C4-2B (cell line): Measurements from ENCODE around the gene SGMS1.

ENCODE experiments used
- H3K27ac ChIP-seq: fragments of 450-650 bp; 2 replicates; pipeline ENCODE4 v1.5.1; 2017
- ZFX ChIP-seq: fragments of 450-650 bp; IDR thresholded peaks from 2 replicates; pipeline ENCODE4 v1.6.1; 2017
- TF ChIP-seq, protein P1 (sequence below): fragments of 450-650 bp; conservative IDR thresholded peaks from 2 replicates; pipeline ENCODE4 v1.5.1; 2017; ENCODE audit warnings: mild to moderate bottlenecking

The SGMS1 gene

DNA sequence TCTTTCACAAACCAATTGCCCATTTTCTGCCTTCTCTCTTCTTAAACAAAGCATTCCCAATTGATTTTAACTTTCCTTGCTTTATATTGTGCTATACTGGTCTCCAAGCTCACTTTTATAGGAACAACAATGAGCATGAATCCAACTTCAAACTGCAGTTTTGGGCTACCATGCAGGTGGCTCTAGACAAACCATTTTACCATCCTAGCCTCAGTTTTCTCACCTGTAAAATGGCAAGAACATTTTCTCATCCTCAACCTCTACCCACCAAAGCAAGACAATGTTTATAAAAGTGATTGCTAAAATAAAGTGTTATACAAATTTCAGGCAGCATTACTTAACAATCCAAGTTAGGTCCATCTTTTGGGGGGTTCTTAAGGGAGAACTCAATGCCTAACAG is 305.6 kb downstream of the SGMS1 start:
- TF ChIP-seq, protein P1, sequence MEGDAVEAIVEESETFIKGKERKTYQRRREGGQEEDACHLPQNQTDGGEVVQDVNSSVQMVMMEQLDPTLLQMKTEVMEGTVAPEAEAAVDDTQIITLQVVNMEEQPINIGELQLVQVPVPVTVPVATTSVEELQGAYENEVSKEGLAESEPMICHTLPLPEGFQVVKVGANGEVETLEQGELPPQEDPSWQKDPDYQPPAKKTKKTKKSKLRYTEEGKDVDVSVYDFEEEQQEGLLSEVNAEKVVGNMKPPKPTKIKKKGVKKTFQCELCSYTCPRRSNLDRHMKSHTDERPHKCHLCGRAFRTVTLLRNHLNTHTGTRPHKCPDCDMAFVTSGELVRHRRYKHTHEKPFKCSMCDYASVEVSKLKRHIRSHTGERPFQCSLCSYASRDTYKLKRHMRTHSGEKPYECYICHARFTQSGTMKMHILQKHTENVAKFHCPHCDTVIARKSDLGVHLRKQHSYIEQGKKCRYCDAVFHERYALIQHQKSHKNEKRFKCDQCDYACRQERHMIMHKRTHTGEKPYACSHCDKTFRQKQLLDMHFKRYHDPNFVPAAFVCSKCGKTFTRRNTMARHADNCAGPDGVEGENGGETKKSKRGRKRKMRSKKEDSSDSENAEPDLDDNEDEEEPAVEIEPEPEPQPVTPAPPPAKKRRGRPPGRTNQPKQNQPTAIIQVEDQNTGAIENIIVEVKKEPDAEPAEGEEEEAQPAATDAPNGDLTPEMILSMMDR = no peak
- TF ChIP-seq ZFX = no peak

DNA sequence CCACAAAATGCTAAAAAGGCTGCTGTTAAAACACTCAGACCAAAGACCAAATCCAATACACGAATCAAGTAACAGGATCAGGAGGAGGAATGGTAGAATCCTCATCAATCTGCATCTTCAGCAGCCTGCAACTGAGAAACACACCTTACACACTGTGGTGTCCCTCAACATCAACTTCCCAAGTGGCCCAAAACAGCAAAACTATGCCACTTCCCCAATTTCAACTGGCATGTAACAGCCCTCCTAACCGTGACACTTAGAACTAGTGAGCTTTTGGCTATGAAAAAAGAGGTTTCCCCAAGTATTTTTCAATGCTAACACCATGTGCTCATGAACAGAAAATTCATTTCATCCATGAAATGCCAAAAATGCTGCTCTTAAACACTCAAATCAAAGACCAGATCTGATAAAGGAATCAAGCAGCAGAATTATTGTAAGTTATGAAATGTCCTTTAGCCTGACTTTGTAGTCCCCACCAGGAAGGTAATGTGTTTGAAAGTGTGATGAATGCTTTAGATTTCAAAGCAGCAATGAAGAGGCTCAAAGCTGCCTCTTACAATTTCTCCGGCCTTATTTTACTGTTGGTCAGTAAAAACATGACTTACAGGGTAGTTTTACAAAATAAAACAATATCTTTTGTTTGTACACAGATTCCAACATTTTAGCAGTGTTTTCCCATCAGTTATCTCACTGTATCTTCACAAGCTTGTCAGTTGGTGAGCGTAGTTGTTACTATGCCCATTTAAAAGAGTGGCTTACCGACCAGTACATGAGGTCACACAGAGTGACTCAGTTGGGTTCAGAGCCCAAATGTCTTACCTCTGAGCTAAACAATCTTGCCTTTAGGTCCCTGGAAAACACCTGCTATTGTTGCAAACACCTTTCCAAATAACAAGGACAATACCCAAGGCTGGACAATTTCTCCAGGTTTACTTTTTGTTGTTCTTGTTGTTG is 306.8 kb downstream of the SGMS1 start:
- TF ChIP-seq, protein P1 = no peak
- no peak for TF ChIP-seq ZFX
- no peak overlapping the region for H3K27ac ChIP-seq

More for the DNA sequence above, 305.6 kb downstream of the SGMS1 start:
- H3K27ac ChIP-seq = no peak overlapping the region

DNA sequence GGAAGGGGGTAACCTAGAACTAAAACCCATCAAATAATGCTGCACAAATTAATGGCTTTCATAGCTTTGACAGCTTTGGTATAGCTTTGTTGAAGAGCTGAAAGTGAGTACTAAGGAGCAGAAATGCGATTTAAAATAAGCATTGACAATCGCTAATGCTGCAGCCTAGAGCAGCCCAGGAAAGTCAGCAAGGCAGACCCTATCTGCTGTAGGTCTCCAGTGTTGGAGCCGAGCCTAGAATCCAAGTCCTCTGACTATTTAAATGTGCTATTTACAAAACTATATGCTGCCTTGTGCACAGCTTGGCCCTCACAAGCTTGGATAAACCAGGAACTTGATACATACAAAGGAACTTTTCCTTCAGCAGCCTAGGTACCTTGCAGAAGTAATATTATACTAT is 307.6 kb downstream of the SGMS1 start:
- H3K27ac ChIP-seq = no peak overlapping the region
- TF ChIP-seq, protein P1 = no peak
- TF ChIP-seq ZFX = no peak

DNA sequence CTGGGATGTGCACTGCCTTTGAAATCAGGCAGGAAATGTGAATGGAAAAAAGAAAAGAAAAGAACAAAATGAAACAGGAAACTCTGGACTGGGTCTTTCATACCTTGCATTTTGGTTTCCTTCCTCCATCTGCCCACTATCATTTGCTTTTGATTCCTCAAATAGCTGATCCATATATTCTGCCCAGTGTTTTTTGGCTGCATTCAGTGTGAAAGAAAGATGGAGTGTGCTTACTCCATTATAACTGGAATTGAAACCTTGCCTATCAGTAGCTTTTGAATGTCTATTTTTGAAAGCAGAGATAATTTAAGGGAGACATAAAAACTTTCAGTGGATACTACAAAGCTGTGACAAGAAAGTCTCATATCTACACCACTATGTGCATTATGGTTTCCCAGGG is 308.3 kb downstream of the SGMS1 start:
- TF ChIP-seq, protein P1 = no peak
- TF ChIP-seq ZFX = no peak
- H3K27ac ChIP-seq = no peak overlapping the region

DNA sequence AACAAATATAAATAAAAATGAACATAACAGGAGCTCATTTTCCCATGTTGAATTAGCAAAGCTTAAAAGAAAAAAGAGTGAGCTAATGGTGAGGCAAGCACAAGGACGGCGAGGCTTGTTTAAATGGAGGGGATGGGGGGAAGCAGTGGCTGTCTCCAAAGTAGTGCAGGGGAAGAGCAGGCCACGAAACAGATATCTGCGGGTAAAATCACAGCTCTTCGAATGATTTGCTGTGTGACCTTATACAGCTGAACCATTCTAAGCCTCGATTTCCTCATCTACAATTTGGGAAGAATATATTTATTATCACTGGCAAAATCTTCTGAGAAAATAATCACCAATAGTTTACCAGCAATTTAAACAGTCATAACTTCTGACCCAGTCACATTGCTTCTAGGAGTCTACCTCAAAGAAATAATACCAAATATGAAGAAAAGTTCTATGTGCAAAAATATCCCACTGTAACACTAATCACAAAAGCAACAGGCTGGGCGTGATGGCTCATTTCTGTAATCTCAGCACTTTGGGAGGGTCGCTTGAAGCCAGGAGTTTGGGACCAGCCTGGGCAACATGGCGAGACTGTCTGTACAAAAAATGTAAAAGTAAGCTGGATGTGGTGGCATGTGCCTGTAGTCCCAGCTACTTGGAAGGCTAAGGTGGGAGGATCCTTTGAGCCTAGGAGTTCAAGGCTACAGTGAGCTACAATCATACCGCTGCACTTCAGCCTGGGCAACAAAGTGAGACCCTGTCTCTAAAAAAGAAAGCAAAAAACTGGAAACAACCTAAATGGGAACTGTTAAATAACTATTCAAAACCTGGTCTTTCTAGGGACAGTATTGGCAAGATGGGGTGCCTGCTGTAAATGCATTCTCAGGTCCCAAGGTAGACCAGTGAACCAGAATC is 309.3 kb downstream of the SGMS1 start:
- H3K27ac ChIP-seq = no peak overlapping the region
- TF ChIP-seq, protein P1 = no peak
- TF ChIP-seq ZFX = no peak

DNA sequence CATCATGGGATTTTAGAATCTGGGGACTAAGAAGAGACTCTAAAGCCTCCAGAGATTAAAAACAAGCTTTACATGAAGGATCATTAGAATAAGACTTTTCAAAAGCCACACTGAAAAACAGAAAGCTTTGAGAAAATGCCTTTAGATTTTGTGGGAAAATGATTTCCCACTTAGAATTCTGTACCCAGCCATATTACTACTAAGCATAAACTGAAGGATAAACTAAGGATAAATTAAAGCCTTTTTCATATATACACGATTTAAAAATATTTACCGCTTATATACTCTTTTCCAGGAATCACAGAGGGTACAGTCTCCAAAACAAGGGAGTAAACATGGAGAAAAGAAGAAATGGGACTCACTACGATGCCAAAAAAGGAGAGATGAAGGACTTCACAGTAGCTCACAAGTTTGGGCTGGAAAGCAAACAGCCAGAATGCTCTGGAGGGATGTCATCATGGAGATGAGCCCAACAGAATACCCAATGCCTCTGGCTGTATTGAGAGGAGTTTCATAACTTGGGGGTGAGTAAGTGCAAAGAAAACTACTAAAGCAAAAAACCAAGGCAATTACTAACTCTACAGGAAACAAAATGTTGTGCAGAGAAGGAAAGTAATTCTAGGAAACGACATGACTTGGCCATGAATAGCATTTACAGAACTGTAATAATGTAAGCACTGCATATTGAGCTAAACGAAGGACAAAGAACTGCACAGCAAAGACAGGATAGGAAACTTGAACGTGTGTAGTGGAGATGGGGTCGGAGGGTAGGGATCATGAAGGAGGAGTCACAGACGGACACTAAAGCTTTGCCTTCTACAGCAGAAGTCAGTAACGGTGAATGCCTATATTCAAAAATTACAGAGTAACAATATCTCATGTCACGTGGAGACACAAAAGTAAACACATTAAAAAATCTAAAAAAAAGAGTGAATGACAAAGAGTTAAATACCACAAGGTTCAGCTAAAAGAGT is 311.0 kb downstream of the SGMS1 start:
- no peak for TF ChIP-seq ZFX
- TF ChIP-seq, protein P1 = no peak
- H3K27ac ChIP-seq = no peak overlapping the region
